GM23248 (cell line): Measurements from ENCODE around the gene EID2B. TPM values are rescaled to one million over a fixed set of nuclear protein-coding genes. Genes with fewer than 3 reads are reported as not detected.
A peak's percentile ranks its signal among the peaks of the same experiment; 100 is the strongest.

Experiments
- DNase-seq: peaks from one replicate; pipeline ENCODE4 v3.0.0-alpha.2; 2015
- H2AFZ ChIP-seq: fragments of 200-600 bp; sonication (generic); 2 replicates; pipeline ENCODE4 v1.6.1; 2016; ENCODE audit warnings: antibody characterized with exemption
- H3F3A ChIP-seq: fragments of 200-600 bp; sonication (generic); 2 replicates; pipeline ENCODE4 v1.6.1; 2016; ENCODE audit warnings: mild to moderate bottlenecking, antibody characterized with exemption, mixed run types; ENCODE audit not compliant: insufficient read depth
- H3K27ac ChIP-seq: fragments of 200-600 bp; sonication (generic); 2 replicates; pipeline ENCODE4 v1.5.1; 2016; ENCODE audit warnings: mild to moderate bottlenecking
- H3K27me3 ChIP-seq: fragments of 200-600 bp; sonication (generic); replicated peaks from 2 replicates; pipeline ENCODE4 v1.6.1; 2016; ENCODE audit warnings: mild to moderate bottlenecking; ENCODE audit not compliant: insufficient read depth
- H3K36me3 ChIP-seq: fragments of 200-600 bp; sonication (generic); 2 replicates; pipeline ENCODE4 v1.6.1; 2016; ENCODE audit warnings: low read depth, mild to moderate bottlenecking
- H3K4me1 ChIP-seq: fragments of 200-600 bp; sonication (generic); 2 replicates; pipeline ENCODE4 v1.6.1; 2016; ENCODE audit warnings: mild to moderate bottlenecking; ENCODE audit not compliant: insufficient read depth
- H3K4me2 ChIP-seq: fragments of 200-600 bp; sonication (generic); one replicate; pipeline ENCODE4 v1.6.1; 2016; ENCODE audit warnings: mild to moderate bottlenecking; ENCODE audit not compliant: unreplicated experiment
- H3K4me3 ChIP-seq: fragments of 200-600 bp; sonication (generic); 2 replicates; pipeline ENCODE4 v1.5.1; 2016; ENCODE audit warnings: mild to moderate bottlenecking
- H3K79me2 ChIP-seq: fragments of 200-600 bp; sonication (generic); 2 replicates; pipeline ENCODE4 v1.6.1; 2016; ENCODE audit warnings: mild to moderate bottlenecking; ENCODE audit not compliant: insufficient read depth
- H3K9ac ChIP-seq: fragments of 200-600 bp; sonication (generic); 2 replicates; pipeline ENCODE4 v1.6.1; 2016; ENCODE audit warnings: mild to moderate bottlenecking
- H3K9me2 ChIP-seq: fragments of 200-600 bp; sonication (generic); 2 replicates; pipeline ENCODE4 v1.6.1; 2016; ENCODE audit warnings: mixed run types, mild to moderate bottlenecking, moderate library complexity; ENCODE audit not compliant: insufficient read depth
- H3K9me3 ChIP-seq: fragments of 200-600 bp; sonication (generic); one replicate; pipeline ENCODE4 v1.6.1; 2017; ENCODE audit warnings: low read depth
- H4K20me1 ChIP-seq: fragments of 200-600 bp; sonication (generic); 2 replicates; pipeline ENCODE4 v1.6.0; 2016; ENCODE audit not compliant: insufficient read depth
- EZH2 ChIP-seq: fragments of 200-600 bp; sonication (generic); IDR thresholded peaks from 2 replicates; pipeline ENCODE4 v1.6.1; 2018; ENCODE audit warnings: antibody characterized with exemption, mild to moderate bottlenecking; ENCODE audit not compliant: insufficient read depth, poor library complexity, severe bottlenecking
- EZH2phosphoT487 ChIP-seq: fragments of 200-600 bp; sonication (generic); IDR thresholded peaks from 2 replicates; pipeline ENCODE4 v1.6.1; 2018; ENCODE audit warnings: antibody characterized with exemption, moderate library complexity, mild to moderate bottlenecking, low read depth; ENCODE audit not compliant: insufficient read depth
- WGBS, 2 experiments: methylation state at CpG; one replicate each; pipeline ENCODE4 v1.1.6; 2015 to 2017; ENCODE audit warnings: low lambda C conversion rate in 2 of 2, low coverage in 1 of 2; ENCODE audit errors: missing lambda C conversion rate in 2 of 2; 5-methylcytosine and 5-hydroxymethylcytosine counted together
- in situ Hi-C: fragments of 300-500 bp; cut with MboI; formaldehyde crosslinking; loops from 2 replicates; pipeline ENCODE4 v1.15.0; 2020
- polyA plus RNA-seq: library from polyadenylated mRNA; unstranded; fragments of >200 nt; fragmentation: Nextera tagmentation; extraction: Ambion mirVana; gene quantifications from 2 replicates; pipeline ENCODE4 v1.2.1, GENCODE V29; 2016
- total RNA-seq: library from RNA; depleted of rRNA; stranded (reverse); fragments of >200 nt; shearing (Covaris generic); gene quantifications from 2 replicates; pipeline ENCODE4 v1.2.3, GENCODE V29; 2014

The EID2B gene
- total and polyA plus RNA-seq, 2 experiments from 2014 or later, result 3.2 to 3.4 TPM

DNA sequence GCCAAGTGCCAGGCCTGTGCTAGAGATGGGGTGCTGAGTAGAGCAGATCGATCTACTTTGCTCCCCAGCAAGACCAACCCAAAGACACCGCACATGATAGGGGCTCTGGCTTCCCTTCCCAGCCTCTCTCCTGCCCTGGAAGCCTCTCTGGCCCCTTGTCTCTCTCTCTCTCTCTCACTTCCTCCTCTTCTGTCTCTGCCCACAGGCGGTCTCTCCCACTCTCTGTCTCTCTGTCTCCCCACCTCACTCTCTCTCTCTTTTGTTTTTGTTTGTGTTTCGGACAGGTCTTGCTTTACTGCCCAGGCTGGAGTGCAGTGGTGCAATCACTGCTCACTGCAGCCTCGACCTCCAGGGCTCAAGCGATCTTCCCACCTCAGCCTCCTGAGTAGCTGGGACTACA lies 16.4 kb downstream of the EID2B start:
- H2AFZ ChIP-seq, result no peak overlapping the region
- H3K4me1 ChIP-seq, result no peaks in the 10 kb centered on the region
- no peak overlapping the region for H3K9ac ChIP-seq
- in situ Hi-C loops, result no loop called here
- H4K20me1 ChIP-seq, result no peaks in the 10 kb centered on the region
- no peaks in the 10 kb centered on the region for H3F3A ChIP-seq
- H3K9me2 ChIP-seq, result no peaks in the 10 kb centered on the region
- H3K36me3 ChIP-seq, result no peaks in the 10 kb centered on the region
- no peaks in the 10 kb centered on the region for H3K9me3 ChIP-seq
- H3K79me2 ChIP-seq, result no peaks in the 10 kb centered on the region
- peaks cover 37% of the 10 kb centered on the region for H3K27me3 ChIP-seq
- 52 to 55% methylated on average over 6 of the region's 6 CpGs for WGBS, 2 experiments
- no peak overlapping the region for H3K27ac ChIP-seq
- no peak for DNase-seq
- no peak for TF ChIP-seq EZH2phosphoT487
- no peak for TF ChIP-seq EZH2
- no peak overlapping the region for H3K4me3 ChIP-seq
- H3K4me2 ChIP-seq, result no peak overlapping the region

DNA sequence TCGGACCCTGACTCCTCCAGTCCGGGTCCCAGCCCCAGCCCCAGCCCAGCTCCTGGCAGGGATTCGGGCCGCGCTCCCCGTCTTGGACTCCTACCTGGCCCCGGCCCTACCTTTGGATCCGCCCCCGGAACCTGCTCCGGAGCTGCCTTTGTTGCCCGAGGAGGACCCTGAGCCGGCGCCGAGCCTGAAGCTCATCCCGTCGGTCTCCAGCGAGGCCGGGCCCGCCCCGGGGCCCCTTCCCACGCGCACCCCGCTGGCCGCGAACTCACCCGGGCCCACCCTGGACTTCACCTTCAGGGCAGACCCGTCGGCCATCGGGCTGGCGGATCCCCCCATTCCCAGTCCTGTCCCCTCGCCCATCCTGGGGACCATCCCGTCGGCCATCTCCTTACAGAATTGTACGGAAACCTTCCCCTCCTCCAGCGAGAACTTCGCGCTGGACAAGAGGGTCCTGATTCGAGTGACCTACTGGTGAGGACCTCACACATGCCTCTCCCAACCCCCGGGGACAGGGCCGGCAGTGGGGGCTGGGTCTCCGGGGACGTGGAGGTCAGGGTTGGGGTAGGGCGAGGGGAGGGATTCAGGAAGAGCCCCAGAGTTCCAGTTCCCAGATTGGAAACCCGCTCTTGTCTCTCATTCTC lies 17.0 kb downstream of the EID2B start:
- WGBS, 2 experiments, result 9% methylated on average over 38 of the region's 44 CpGs
- Histone ChIP-seq H3K27me3 (peaks cover 37% of the 10 kb centered on the region), H3K9me2 (no peaks in the 10 kb centered on the region), H3K9me3 (no peaks in the 10 kb centered on the region), H3F3A (no peaks in the 10 kb centered on the region), H3K4me2 (peak overlapping the region; percentile 20), H3K36me3 (no peaks in the 10 kb centered on the region), H3K79me2 (no peaks in the 10 kb centered on the region), H3K4me3 (peak overlapping the region; percentile 25; the same call in 1 of the 2 replicates), H3K27ac (no peak overlapping the region), H3K4me1 (no peaks in the 10 kb centered on the region), H4K20me1 (no peaks in the 10 kb centered on the region), H3K9ac (no peak overlapping the region), H2AFZ (peak overlapping the region; percentile 10; the same call in 1 of the 2 replicates)
- in situ Hi-C loops, result no loop called here
- TF ChIP-seq EZH2 (peak; percentile 58), EZH2phosphoT487 (peak; percentile 75; the same call in 1 of the 2 replicates)
- no peak for DNase-seq

DNA sequence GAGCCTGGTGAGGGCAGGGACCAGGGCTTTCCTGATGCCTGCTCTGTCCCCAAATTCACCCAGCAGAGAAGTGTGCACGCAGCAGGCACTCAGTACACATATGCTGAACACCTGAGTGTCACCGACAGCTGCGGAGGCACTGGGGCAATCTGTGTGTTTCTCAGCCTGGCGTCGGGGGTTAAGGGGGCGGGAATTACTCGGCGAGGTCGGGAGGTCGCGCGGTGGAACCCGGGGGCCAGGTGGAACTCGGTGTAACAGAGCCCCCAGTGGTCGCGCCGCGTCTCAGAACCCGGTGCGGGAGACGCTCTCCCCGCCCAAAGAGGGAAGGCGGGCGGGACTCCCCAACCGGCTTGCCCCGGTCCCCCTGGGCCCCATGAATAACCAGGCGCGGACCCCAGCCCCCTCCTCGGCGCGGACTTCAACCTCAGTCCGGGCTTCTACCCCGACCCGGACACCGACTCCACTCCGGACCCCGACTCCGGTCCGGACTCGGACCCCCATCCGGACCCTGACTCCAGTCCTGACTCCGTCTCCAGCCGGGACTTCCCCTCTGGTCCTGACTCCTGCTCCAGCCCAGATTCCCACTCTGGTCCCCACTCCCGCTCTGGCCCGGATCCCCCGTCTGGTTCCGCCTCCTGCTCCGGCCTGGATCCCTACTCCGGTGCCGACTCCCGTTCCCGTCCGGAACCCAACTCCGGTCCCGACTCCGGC lies 17.7 kb downstream of the EID2B start, which contains the start of gene SELENOV:
Gene SELENOV (plus strand): TSS at position 300 of the 711 bp plus-strand sequence. CDS start 74 bp downstream, at position 374.
- H4K20me1 ChIP-seq, result no peaks in the 10 kb centered on the region
- H3K4me3 ChIP-seq, result peak within 1 kb of the TSS; percentile 25; the same call in 1 of the 2 replicates
- H3K9me2 ChIP-seq, result no peaks in the 10 kb centered on the region
- DNase-seq, result no peak
- H3K79me2 ChIP-seq, result no peaks in the 10 kb centered on the region
- WGBS, 2 experiments, result 2% methylated on average over 35 to 52 of the region's 56 CpGs
- H3K36me3 ChIP-seq, result no peaks in the 10 kb centered on the region
- peak within 1 kb of the TSS; percentile 10; the same call in 1 of the 2 replicates for H2AFZ ChIP-seq
- in situ Hi-C loops, result no loop called here
- H3K4me2 ChIP-seq, result peak within 1 kb of the TSS; percentile 20
- TF ChIP-seq EZH2, result peak; percentile 95
- no peak for TF ChIP-seq EZH2phosphoT487
- H3K4me1 ChIP-seq, result no peaks in the 10 kb centered on the region
- H3K9me3 ChIP-seq, result no peaks in the 10 kb centered on the region
- H3K9ac ChIP-seq, result no peak within 1 kb of the TSS
- H3F3A ChIP-seq, result no peaks in the 10 kb centered on the region
- no peak within 1 kb of the TSS for H3K27ac ChIP-seq
- H3K27me3 ChIP-seq, result peaks cover 37% of the 10 kb centered on the region

DNA sequence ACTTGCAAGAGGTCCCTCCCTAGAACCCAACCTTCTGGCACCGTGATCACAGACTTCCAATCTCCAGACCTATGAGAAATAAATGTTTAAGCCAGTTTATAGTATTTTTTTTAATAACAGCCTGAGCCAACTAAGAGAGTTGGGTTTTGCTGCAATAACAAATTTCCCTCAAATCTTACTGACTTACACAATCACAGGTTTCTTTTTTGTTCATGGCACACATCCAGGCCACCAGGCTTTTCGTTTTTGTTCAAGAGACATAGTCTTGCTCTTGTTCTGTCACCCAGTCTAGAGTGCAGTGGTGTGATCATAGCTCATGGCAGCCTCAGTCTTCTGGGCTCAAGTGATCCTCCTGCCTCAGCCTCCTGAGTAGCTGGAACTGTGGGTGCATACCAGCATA lies 19.7 kb downstream of the EID2B start:
- no peaks in the 10 kb centered on the region for H3K9me3 ChIP-seq
- H3K27me3 ChIP-seq, result peaks cover 42% of the 10 kb centered on the region
- H3F3A ChIP-seq, result no peaks in the 10 kb centered on the region
- no peak overlapping the region for H3K4me3 ChIP-seq
- no peak overlapping the region for H2AFZ ChIP-seq
- no peaks in the 10 kb centered on the region for H3K9me2 ChIP-seq
- no peaks in the 10 kb centered on the region for H3K79me2 ChIP-seq
- H3K4me1 ChIP-seq, result no peaks in the 10 kb centered on the region
- H3K27ac ChIP-seq, result no peak overlapping the region
- H3K4me2 ChIP-seq, result no peak overlapping the region
- no peaks in the 10 kb centered on the region for H3K36me3 ChIP-seq
- TF ChIP-seq EZH2phosphoT487 (no peak), EZH2 (no peak)
- H4K20me1 ChIP-seq, result no peaks in the 10 kb centered on the region
- DNase-seq, result peak; percentile 5
- WGBS, 2 experiments, result 31 to 40% methylated on average over 2 of the region's 2 CpGs
- H3K9ac ChIP-seq, result no peak overlapping the region
- in situ Hi-C loops, result no loop called here
